Loucy (cell line): ENCODE results near the gene FOXRED1.

Experiments
- H2AFZ ChIP-seq: fragments of 200-600 bp; sonication (generic); 2 replicates; pipeline ENCODE4 v1.6.0; 2016; ENCODE audit warnings: antibody characterized with exemption, mild to moderate bottlenecking, low read length, moderate library complexity
- H3F3A ChIP-seq: fragments of 200-600 bp; 2 replicates; pipeline ENCODE4 v1.6.0; 2016; ENCODE audit warnings: antibody characterized with exemption, low read depth, mild to moderate bottlenecking
- H3K27me3 ChIP-seq: fragments of 200-600 bp; sonication (generic); 2 replicates; pipeline ENCODE4 v1.6.1; 2014; ENCODE audit warnings: low read length, mild to moderate bottlenecking; ENCODE audit not compliant: insufficient read depth, poor library complexity, severe bottlenecking
- H3K36me3 ChIP-seq: fragments of 200-600 bp; sonication (generic); 2 replicates; pipeline ENCODE4 v1.6.1; 2016; ENCODE audit warnings: low read length; ENCODE audit not compliant: insufficient read depth
- H3K4me1 ChIP-seq: fragments of 200-600 bp; sonication (generic); 2 replicates; pipeline ENCODE4 v1.5.1; 2014; ENCODE audit warnings: low read length, mild to moderate bottlenecking; ENCODE audit not compliant: insufficient read depth, poor library complexity, severe bottlenecking
- H3K4me2 ChIP-seq: fragments of 200-600 bp; sonication (generic); 2 replicates; pipeline ENCODE4 v1.6.0; 2014; ENCODE audit warnings: antibody characterized with exemption, low read length, low read depth, mild to moderate bottlenecking; ENCODE audit not compliant: poor library complexity, severe bottlenecking
- H3K4me3 ChIP-seq: fragments of 200-600 bp; sonication (generic); 2 replicates; pipeline ENCODE4 v1.5.1; 2014; ENCODE audit warnings: low read length, mild to moderate bottlenecking, mixed read lengths; ENCODE audit not compliant: poor library complexity, severe bottlenecking
- H3K79me2 ChIP-seq: fragments of 200-600 bp; sonication (generic); 2 replicates; pipeline ENCODE4 v1.6.1; 2014; ENCODE audit warnings: low read length; ENCODE audit not compliant: insufficient read depth
- H3K9ac ChIP-seq: fragments of 200-600 bp; sonication (generic); 2 replicates; pipeline ENCODE4 v1.6.0; 2014; ENCODE audit warnings: mild to moderate bottlenecking, low read depth, low read length, moderate library complexity; ENCODE audit not compliant: poor library complexity, severe bottlenecking
- H3K9me2 ChIP-seq: fragments of 200-600 bp; sonication (generic); replicated peaks from 2 replicates; pipeline ENCODE4 v1.6.1; 2016; ENCODE audit warnings: low read depth, low read length, mixed read lengths
- H3K9me3 ChIP-seq: fragments of 200-600 bp; sonication (generic); 2 replicates; pipeline ENCODE4 v1.6.1; 2014; ENCODE audit warnings: mild to moderate bottlenecking, antibody characterized with exemption, low read length, low read depth; ENCODE audit not compliant: insufficient read depth
- H4K20me1 ChIP-seq: fragments of 200-600 bp; sonication (generic); 2 replicates; pipeline ENCODE4 v1.6.0; 2014; ENCODE audit warnings: antibody characterized with exemption, low read length, mild to moderate bottlenecking; ENCODE audit not compliant: insufficient read depth, poor library complexity, severe bottlenecking
- CTCF ChIP-seq: fragments of 200-600 bp; sonication (generic); conservative IDR thresholded peaks from 2 replicates; pipeline ENCODE4 v1.5.1; 2014; ENCODE audit warnings: mild to moderate bottlenecking, antibody characterized with exemption, low read length
- EZH2phosphoT487 ChIP-seq: fragments of 200-600 bp; IDR thresholded peaks from 2 replicates; pipeline ENCODE4 v1.6.1; 2018; ENCODE audit warnings: antibody characterized with exemption, mild to moderate bottlenecking, moderate library complexity, borderline replicate concordance

Gene FOXRED1

DNA sequence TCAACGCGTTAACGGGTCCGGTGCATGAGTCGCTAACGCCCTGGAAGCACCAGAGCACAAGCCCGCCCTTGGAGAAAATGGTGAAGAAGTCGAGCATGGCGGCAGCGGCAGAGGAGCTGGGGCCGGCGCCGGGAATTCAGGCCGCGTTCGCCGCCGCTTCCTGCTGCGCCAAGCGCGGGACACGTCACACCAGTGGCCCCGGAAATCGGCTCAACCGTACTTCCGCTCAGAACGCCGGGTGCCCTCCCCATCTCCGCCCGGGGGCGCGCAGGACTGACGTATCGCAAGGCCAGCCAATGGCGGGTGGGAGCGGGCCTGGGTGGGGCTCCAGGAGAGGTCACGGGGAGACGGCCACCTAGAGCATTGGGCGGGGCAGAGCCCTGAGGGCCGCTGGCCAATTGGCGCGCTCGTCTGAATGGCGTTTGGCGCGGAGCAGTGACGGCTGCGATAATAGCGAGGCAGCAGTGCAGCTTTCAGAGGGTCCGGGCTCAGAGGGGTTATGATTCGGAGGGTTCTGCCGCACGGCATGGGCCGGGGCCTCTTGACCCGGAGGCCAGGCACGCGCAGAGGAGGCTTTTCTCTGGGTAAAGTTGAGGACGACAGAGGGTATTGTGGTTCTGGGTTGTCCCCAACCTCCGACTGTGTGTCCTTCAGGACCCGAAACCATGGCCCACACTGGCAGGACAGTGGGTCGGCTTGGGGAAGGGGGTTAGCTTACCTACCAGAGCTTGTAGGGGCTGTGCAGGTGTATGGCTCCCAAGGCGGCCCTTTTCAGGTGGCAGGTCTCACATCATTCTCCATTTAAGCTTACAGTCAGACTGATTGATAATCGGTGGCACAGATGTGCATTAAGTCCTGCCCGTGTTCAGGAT lies at the start of gene FOXRED1, which contains the start of gene SRPRA:
Gene FOXRED1, plus strand, starts transcription at position 447 of the 872 bp plus-strand sequence. Its CDS starts 53 bp downstream, at position 500.
Gene SRPRA, minus strand, starts transcription at position 188 of the 872 bp plus-strand sequence. Its CDS starts 91 bp downstream, at position 97.
- peak within 1 kb of the TSS; percentile 88 for H2AFZ ChIP-seq
- H3K27me3 ChIP-seq = no peaks in the 10 kb centered on the region
- no peaks in the 10 kb centered on the region for H3K9me3 ChIP-seq
- peak within 1 kb of the TSS; percentile 100 for H3K4me2 ChIP-seq
- H3K4me3 ChIP-seq = peak within 1 kb of the TSS; percentile 100
- H3K36me3 ChIP-seq = peaks cover 29% of the 10 kb centered on the region; the same call in 1 of the 2 replicates
- no peak for TF ChIP-seq EZH2phosphoT487
- H3F3A ChIP-seq = no peaks in the 10 kb centered on the region
- peaks cover 60% of the 10 kb centered on the region for H3K79me2 ChIP-seq
- peaks cover 32% of the 10 kb centered on the region for H3K4me1 ChIP-seq
- peaks cover 15% of the 10 kb centered on the region for H4K20me1 ChIP-seq
- peak within 1 kb of the TSS; percentile 98 for H3K9ac ChIP-seq
- H3K9me2 ChIP-seq = no peaks in the 10 kb centered on the region

GRCh38 chr11:126219547-126219946 lies 49.4 kb upstream of the FOXRED1 start:
- Histone ChIP-seq H4K20me1 (peaks cover 5% of the 10 kb centered on the region), H3K36me3 (no peaks in the 10 kb centered on the region), H3K9me3 (no peaks in the 10 kb centered on the region), H3F3A (no peaks in the 10 kb centered on the region), H3K4me1 (peaks cover 19% of the 10 kb centered on the region), H2AFZ (no peak overlapping the region), H3K4me3 (no peak overlapping the region), H3K4me2 (no peak overlapping the region), H3K79me2 (peaks cover 82% of the 10 kb centered on the region), H3K9ac (no peak overlapping the region), H3K9me2 (no peaks in the 10 kb centered on the region), H3K27me3 (no peaks in the 10 kb centered on the region)
- TF ChIP-seq CTCF (no peak), EZH2phosphoT487 (no peak)

GRCh38 chr11:126224647-126225294 lies 44.2 kb upstream of the FOXRED1 start:
- H3K36me3 ChIP-seq = no peaks in the 10 kb centered on the region
- H3K4me3 ChIP-seq = no peak overlapping the region
- no peak overlapping the region for H3K9ac ChIP-seq
- peaks cover 60% of the 10 kb centered on the region for H3K79me2 ChIP-seq
- H3K4me1 ChIP-seq = peaks cover 5% of the 10 kb centered on the region
- no peaks in the 10 kb centered on the region for H4K20me1 ChIP-seq
- TF ChIP-seq EZH2phosphoT487 (no peak), CTCF (no peak)
- no peaks in the 10 kb centered on the region for H3K27me3 ChIP-seq
- H3F3A ChIP-seq = no peaks in the 10 kb centered on the region
- H2AFZ ChIP-seq = no peak overlapping the region
- H3K9me2 ChIP-seq = no peaks in the 10 kb centered on the region
- H3K9me3 ChIP-seq = no peaks in the 10 kb centered on the region
- H3K4me2 ChIP-seq = no peak overlapping the region
